AG04449 (cell line): ENCODE measurements around the gene HOXA13.

Experiments used
- CTCF ChIA-PET: fragments of 350-600 bp; formaldehyde crosslinking; extraction: SDS; loops from one replicate; lab custom pipeline; 2021; ENCODE audit warnings: antibody characterized with exemption; lab: Yijun Ruan, JAX
- POLR2A ChIA-PET: fragments of 400-600, 350-600 bp; formaldehyde crosslinking; extraction: SDS; loops from one replicate; lab custom pipeline; 2020; ENCODE audit warnings: antibody characterized with exemption, inconsistent platforms; lab: Yijun Ruan, JAX
- DNase-seq: peaks from one replicate; pipeline ENCODE4 v3.0.0-alpha.2; 2010; ENCODE audit warnings: low read depth, low spot score
- H3K4me3 ChIP-seq: 2 replicates; pipeline ENCODE4 v1.5.1; 2011; ENCODE audit warnings: low read depth, mild to moderate bottlenecking, control low read depth, low read length
- CTCF ChIP-seq: IDR thresholded peaks from one replicate; pipeline ENCODE4 v1.5.1; 2011; ENCODE audit warnings: mild to moderate bottlenecking, moderate library complexity, low read length, control low read depth, inconsistent platforms; ENCODE audit not compliant: insufficient read depth; ENCODE audit errors: missing control alignments

HOXA13 gene

GRCh38 chr7:27186668-27187474 lies 13.0 kb downstream of the HOXA13 start:
- CTCF ChIA-PET: interaction anchor here (1.0 to 3.5 kb wide), 7 partner anchors 8 to 875 kb away, joined by 3 to 51 read pairs (median 7); no protein-coding TSS in a partner anchor
- POLR2A ChIA-PET: no interaction called here
- DNase-seq: no peak
- TF ChIP-seq CTCF: no peak
- H3K4me3 ChIP-seq: no peak overlapping the region

GRCh38 chr7:27185854-27186667 lies 13.8 kb downstream of the HOXA13 start:
- no peak for DNase-seq
- no peak for TF ChIP-seq CTCF
- peak overlapping the region; percentile 70 for H3K4me3 ChIP-seq
- POLR2A ChIA-PET: no interaction called here
- CTCF ChIA-PET: interaction anchor here (1.0 to 3.5 kb wide), 6 partner anchors 9 to 876 kb away, joined by 3 to 51 read pairs (median 7); no protein-coding TSS in a partner anchor

- ChIA-PET POLR2A (interaction anchor here (2.2 kb wide), 1 partner anchor 12 kb away, joined by 9 read pairs; the partner anchor contains the start of gene HOXA10), CTCF (interaction anchor here (1.3 to 3.5 kb wide), 4 partner anchors 9 to 25 kb away, joined by 4 to 51 read pairs (median 7); no protein-coding TSS in a partner anchor)
- TF ChIP-seq CTCF: no peak
- peak within 1 kb of the TSS; percentile 70 for H3K4me3 ChIP-seq
- DNase-seq: no peak
Measured at GRCh38 chr7:27185013-27185853, 14.7 kb downstream of the HOXA13 start, which contains the start of gene HOXA11. TSS of gene HOXA11 (minus strand) at chr7:27185232. CDS start at chr7:27185144, 88 bp downstream.

- H3K4me3 ChIP-seq: peak overlapping the region; percentile 70
- POLR2A ChIA-PET: interaction anchor here (0.7 to 2.2 kb wide), 2 partner anchors 9 to 12 kb away, joined by 3 to 9 read pairs; partner anchors contain the start of gene HOXA10
- no peak for DNase-seq
- CTCF ChIA-PET: interaction anchor here (1.0 to 3.5 kb wide), 5 partner anchors 11 to 921 kb away, joined by 3 to 51 read pairs (median 4); no protein-coding TSS in a partner anchor
- TF ChIP-seq CTCF: no peak
Measured at GRCh38 chr7:27184337-27185012, 15.4 kb downstream of the HOXA13 start.

- POLR2A ChIA-PET: interaction anchor here (0.7 to 2.2 kb wide), 2 partner anchors 8 to 11 kb away, joined by 3 to 9 read pairs; partner anchors contain the start of gene HOXA10
- H3K4me3 ChIP-seq: peak overlapping the region; percentile 70
- no peak for DNase-seq
- CTCF ChIA-PET: interaction anchor here (0.6 to 3.5 kb wide), 8 partner anchors 11 to 922 kb away, joined by 3 to 51 read pairs (median 4); no protein-coding TSS in a partner anchor
- TF ChIP-seq CTCF: no peak
Measured at GRCh38 chr7:27183682-27184336, 16.1 kb downstream of the HOXA13 start.
